Chondrocyte (in vitro differentiated cells): Measurements from ENCODE around the gene RNF151. TPM values are rescaled to one million over a fixed set of nuclear protein-coding genes. Genes with fewer than 3 reads are reported as not detected.
A peak's percentile ranks its signal among the peaks of the same experiment; 100 is the strongest.

Experiments
- DNase-seq: peaks from one replicate; pipeline ENCODE4 v3.0.0; 2021; ENCODE audit warnings: mixed read lengths, low spot score
- H3K27ac Mint-ChIP-seq: one replicate; pipeline ENCODE4 v1.8.0; 2021; ENCODE audit warnings: mild to moderate bottlenecking, moderate library complexity, mixed read lengths; ENCODE audit not compliant: unreplicated experiment
- H3K27me3 Mint-ChIP-seq: 2 replicates; pipeline ENCODE4 v1.8.0; 2021; ENCODE audit warnings: low read depth, mixed read lengths
- H3K36me3 Mint-ChIP-seq: 2 replicates; pipeline ENCODE4 v1.8.0; 2021; ENCODE audit warnings: low read depth, mixed read lengths
- H3K4me1 Mint-ChIP-seq: 2 replicates; pipeline ENCODE4 v1.8.0; 2021; ENCODE audit warnings: low read depth, mild to moderate bottlenecking, mixed read lengths
- H3K4me3 Mint-ChIP-seq: one replicate; pipeline ENCODE4 v1.8.0; 2021; ENCODE audit warnings: mild to moderate bottlenecking, moderate library complexity, mixed read lengths; ENCODE audit not compliant: unreplicated experiment
- H3K9me3 Mint-ChIP-seq: 2 replicates; pipeline ENCODE4 v1.8.0; 2021; ENCODE audit warnings: low read depth, mixed read lengths
- total RNA-seq: library from RNA; stranded (reverse); gene quantifications from 3 replicates; pipeline ENCODE4 v1.2.1, GENCODE V29; 2021
- TF ChIP-seq, protein P1 (sequence below): fragments of 200-600 bp; sonication (generic); IDR thresholded peaks from 2 replicates; pipeline ENCODE4 v1.5.0; 2021; ENCODE audit warnings: antibody characterized with exemption, mild to moderate bottlenecking, moderate library complexity

Gene RNF151
- total RNA-seq, 1 donor from 2014 or later, result not detected

DNA sequence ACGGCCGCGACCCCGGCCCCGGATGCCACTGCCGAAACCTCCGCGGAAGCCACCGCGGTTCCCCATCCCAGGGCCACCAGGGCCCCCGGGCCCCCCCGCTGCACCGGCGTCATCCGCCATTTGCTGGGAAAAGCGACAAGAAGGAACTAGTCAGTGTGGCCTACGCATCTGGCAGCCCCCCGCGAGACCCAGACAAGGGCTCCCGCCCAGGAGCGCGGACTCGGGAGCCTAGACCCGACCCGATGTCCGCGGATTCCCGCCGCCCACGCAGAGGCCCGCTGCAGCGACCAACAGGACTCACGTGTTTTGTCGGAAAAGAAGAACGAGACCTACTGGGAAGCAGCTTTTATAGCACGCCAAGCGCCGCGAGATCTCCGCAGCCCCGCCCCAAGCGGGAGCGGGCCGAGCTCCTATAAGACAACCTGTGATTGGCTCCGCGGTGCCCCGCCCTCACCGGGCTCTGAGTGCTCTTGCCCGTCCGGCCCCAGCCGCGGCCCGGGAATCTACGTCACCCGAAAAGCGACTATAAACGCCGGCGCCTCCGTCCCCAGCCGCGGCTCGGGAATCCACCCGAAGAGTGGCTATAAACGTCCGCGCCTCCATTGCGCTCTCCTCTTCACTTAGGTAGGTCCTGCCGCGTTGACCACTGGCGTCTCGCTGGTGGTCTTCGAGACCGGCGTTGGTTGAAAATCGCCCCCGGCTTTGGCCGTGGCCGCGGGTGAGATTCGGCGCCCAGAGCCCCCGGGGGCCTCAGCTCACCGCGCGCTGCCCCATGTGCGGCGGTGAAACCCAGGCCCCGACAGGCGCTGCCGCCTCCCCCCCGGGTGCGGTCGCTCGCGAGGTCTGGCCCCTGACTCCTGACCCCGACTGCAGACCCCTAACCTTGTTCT, 1.9 kb upstream of the RNF151 start, which contains the start of gene RPS2:
Gene RPS2, minus strand, starts transcription at position 321 of the 890 bp plus-strand sequence. Its CDS starts 201 bp downstream, at position 120.
- Mint-ChIP-seq H3K36me3 (peaks cover 15% of the 10 kb centered on the region), H3K9me3 (no peaks in the 10 kb centered on the region), H3K4me1 (peaks cover 47% of the 10 kb centered on the region)

DNA sequence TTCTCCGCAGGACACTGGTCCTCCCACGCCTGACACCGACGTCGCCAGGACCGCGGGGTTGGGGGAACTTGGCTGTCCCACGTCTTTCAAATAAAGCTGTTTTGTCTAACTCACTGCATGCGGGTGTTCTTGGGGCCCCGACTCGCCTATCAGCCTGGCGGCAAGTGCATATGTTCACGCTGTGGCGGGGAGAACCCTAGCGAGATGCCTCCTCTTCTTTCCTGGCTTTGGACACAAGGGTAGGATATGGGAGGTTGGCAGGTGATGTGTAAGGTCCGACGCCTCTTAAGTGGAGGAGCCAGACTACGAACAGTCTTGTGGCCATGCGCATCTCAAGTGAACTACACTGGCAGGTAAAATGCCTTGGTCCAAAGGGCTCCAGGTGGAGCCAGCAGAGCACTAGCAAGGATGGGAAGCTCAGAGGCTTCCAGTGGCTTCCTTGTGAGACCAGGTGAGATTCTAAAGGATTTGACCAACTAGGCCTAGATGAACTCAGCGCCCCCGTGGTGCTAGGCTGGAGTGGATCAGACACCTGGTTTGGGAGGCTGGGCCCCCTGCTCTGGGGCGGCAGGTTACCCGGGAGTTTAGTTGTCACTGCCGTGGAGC, 1.2 kb upstream of the RNF151 start:
- TF ChIP-seq, protein P1, sequence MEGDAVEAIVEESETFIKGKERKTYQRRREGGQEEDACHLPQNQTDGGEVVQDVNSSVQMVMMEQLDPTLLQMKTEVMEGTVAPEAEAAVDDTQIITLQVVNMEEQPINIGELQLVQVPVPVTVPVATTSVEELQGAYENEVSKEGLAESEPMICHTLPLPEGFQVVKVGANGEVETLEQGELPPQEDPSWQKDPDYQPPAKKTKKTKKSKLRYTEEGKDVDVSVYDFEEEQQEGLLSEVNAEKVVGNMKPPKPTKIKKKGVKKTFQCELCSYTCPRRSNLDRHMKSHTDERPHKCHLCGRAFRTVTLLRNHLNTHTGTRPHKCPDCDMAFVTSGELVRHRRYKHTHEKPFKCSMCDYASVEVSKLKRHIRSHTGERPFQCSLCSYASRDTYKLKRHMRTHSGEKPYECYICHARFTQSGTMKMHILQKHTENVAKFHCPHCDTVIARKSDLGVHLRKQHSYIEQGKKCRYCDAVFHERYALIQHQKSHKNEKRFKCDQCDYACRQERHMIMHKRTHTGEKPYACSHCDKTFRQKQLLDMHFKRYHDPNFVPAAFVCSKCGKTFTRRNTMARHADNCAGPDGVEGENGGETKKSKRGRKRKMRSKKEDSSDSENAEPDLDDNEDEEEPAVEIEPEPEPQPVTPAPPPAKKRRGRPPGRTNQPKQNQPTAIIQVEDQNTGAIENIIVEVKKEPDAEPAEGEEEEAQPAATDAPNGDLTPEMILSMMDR, result no peak
- Mint-ChIP-seq H3K4me3 (peak overlapping the region; percentile 87), H3K36me3 (peaks cover 15% of the 10 kb centered on the region), H3K27ac (peak overlapping the region; percentile 89), H3K27me3 (no peaks in the 10 kb centered on the region), H3K9me3 (no peaks in the 10 kb centered on the region), H3K4me1 (peaks cover 41% of the 10 kb centered on the region)
- DNase-seq, result no peak

More for the DNA sequence above, 1.9 kb upstream of the RNF151 start, which contains the start of gene RPS2:
- Mint-ChIP-seq H3K27ac (peak within 1 kb of the TSS; percentile 92), H3K27me3 (no peaks in the 10 kb centered on the region), H3K4me3 (peak within 1 kb of the TSS; percentile 87)
- TF ChIP-seq, protein P1, result peak; percentile 35
- DNase-seq, result peak; percentile 100

DNA sequence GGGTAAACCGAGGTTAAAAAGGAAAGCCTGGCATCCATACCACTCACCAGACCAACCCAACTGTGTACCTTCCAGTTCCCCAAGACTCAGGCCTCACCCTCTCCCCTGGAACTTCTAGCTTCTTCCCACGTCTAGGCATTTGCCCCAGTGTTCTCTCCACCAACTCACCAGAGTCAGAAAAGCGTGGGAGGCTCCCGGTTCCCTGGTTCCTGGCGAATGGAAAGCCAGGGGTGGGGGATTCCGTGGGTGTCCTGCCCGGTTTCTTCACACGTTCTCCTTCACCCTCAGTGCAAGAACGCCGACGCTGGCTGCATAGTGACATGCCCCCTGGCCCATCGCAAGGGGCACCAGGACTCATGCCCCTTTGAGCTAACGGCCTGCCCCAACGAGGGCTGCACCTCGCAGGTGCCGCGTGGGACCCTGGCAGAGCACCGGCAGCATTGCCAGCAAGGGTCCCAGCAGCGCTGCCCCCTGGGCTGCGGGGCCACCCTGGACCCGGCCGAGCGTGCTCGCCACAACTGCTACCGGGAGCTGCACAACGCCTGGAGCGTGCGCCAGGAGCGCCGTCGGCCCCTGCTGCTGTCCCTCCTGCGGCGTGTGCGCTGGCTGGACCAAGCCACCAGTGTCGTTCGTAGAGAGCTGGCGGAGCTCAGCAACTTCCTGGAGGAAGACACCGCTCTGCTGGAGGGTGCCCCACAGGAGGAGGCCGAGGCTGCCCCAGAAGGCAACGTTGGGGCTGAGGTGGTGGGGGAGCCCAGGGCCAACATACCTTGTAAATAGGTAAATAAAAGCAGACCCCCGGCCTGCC, 1.7 kb downstream of the RNF151 start:
- no peaks in the 10 kb centered on the region for H3K27me3 Mint-ChIP-seq
- peaks cover 7% of the 10 kb centered on the region for H3K36me3 Mint-ChIP-seq
- H3K9me3 Mint-ChIP-seq, result no peaks in the 10 kb centered on the region
- H3K4me1 Mint-ChIP-seq, result peaks cover 38% of the 10 kb centered on the region
- DNase-seq, result peak; percentile 91
- no peak overlapping the region for H3K27ac Mint-ChIP-seq
- TF ChIP-seq, protein P1, result no peak
- H3K4me3 Mint-ChIP-seq, result no peak overlapping the region

DNA sequence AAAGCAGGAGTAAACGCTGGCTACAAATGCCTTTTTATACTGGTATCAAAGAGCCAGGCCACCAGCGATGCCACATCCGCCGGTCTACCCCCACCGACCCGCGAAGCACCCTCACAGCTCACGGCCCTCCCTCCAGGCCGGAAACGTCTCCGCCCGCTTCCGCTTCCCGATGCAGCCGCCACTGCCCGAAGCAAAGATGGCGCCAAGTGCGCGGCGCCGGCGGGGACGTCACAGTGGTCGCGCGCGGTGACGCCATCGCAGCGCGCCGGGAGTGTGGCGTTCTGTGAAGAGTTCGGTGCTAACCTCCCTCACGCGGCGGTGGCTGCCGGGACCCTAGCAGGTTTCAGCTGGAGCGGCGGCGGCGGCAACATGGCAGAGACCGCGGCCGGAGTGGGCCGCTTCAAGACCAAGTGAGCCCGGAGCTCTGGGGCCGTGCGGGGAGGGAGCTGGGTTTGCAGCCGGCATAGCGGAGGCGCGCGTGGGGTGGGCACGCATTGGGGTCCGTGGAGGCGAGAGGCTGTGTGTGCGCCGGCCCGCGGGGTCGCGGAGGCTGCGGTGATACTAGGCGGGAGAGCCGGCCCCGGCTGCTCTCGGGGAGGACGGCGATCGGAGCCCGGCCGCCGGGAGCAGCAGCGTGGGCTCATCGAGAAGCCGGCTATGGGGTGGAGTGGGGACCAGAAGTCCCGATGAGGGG, 5.3 kb downstream of the RNF151 start, which contains the start of gene TBL3:
Gene TBL3, plus strand, starts transcription at position 258 of the 694 bp plus-strand sequence. Its CDS starts 112 bp downstream, at position 370.
- H3K27me3 Mint-ChIP-seq, result no peaks in the 10 kb centered on the region
- H3K27ac Mint-ChIP-seq, result peak within 1 kb of the TSS; percentile 97
- no peaks in the 10 kb centered on the region for H3K9me3 Mint-ChIP-seq
- H3K36me3 Mint-ChIP-seq, result peaks cover 10% of the 10 kb centered on the region
- peaks cover 24% of the 10 kb centered on the region for H3K4me1 Mint-ChIP-seq
- peak within 1 kb of the TSS; percentile 96 for H3K4me3 Mint-ChIP-seq
- DNase-seq, result peak; percentile 97
- TF ChIP-seq, protein P1, result no peak
